Fibroblast of lung (primary cell): ENCODE results near the gene APBA2. TPM values are rescaled to one million over a fixed set of nuclear protein-coding genes. Genes with fewer than 3 reads are reported as not detected.
A peak's percentile ranks its signal among the peaks of the same experiment; 100 is the strongest.

ENCODE experiments used
- DNase-seq, 2 donors: peaks; one replicate each; pipeline versions ENCODE4 v3.0.0 to v3.0.0-alpha.2; 2010; ENCODE audit warnings: low read depth in 2 of 2
- H2AFZ ChIP-seq: 2 replicates; pipeline ENCODE4 v1.5.1; 2012; ENCODE audit warnings: low read length, control low read depth, inconsistent platforms
- H3K27ac ChIP-seq: 2 replicates; pipeline ENCODE4 v1.5.1; 2011; ENCODE audit warnings: low read length, control low read depth; ENCODE audit not compliant: insufficient read depth
- H3K27me3 ChIP-seq: 2 replicates; pipeline ENCODE4 v1.5.1; 2011; ENCODE audit warnings: mild to moderate bottlenecking, low read length; ENCODE audit not compliant: control insufficient read depth, insufficient read depth
- H3K36me3 ChIP-seq: 2 replicates; pipeline ENCODE4 v1.5.1; 2011; ENCODE audit warnings: low read length; ENCODE audit not compliant: control insufficient read depth, insufficient read depth
- H3K4me1 ChIP-seq: 2 replicates; pipeline ENCODE4 v1.5.1; 2011; ENCODE audit warnings: low read length; ENCODE audit not compliant: control insufficient read depth, insufficient read depth; ENCODE audit errors: extremely low read depth
- H3K4me2 ChIP-seq: 2 replicates; pipeline ENCODE4 v1.5.1; 2011; ENCODE audit warnings: low read length, control low read depth; ENCODE audit not compliant: insufficient read depth; ENCODE audit errors: extremely low read depth
- H3K4me3 ChIP-seq, 4 experiments: fragments of 200-600 bp in 1 of 4; sonication (generic) in 1 of 4; replicated peaks in 1 of 4; 2 replicates each; pipeline ENCODE4 v1.5.1; 2011 to 2016; ENCODE audit warnings: low read length in 4 of 4, low read depth in 3 of 4, mild to moderate bottlenecking in 3 of 4, control low read depth in 2 of 4, inconsistent platforms in 1 of 4, mixed read lengths in 1 of 4; ENCODE audit not compliant: insufficient read depth in 1 of 4; ENCODE audit errors: control extremely low read depth in 1 of 4
- H3K79me2 ChIP-seq: 2 replicates; pipeline ENCODE4 v1.5.1; 2012; ENCODE audit warnings: mild to moderate bottlenecking, low read length, inconsistent platforms; ENCODE audit not compliant: control insufficient read depth, insufficient read depth
- H3K9ac ChIP-seq: 2 replicates; pipeline ENCODE4 v1.5.1; 2011; ENCODE audit warnings: mild to moderate bottlenecking, low read length, control low read depth; ENCODE audit not compliant: insufficient read depth
- H3K9me3 ChIP-seq: 2 replicates; pipeline ENCODE4 v1.5.1; 2012; ENCODE audit warnings: low read depth, low read length; ENCODE audit not compliant: control insufficient read depth, insufficient read depth
- H4K20me1 ChIP-seq: 2 replicates; pipeline ENCODE4 v1.5.1; 2011; ENCODE audit warnings: low read length; ENCODE audit not compliant: control insufficient read depth, insufficient read depth; ENCODE audit errors: extremely low read depth
- CTCF ChIP-seq, 2 donors: IDR thresholded peaks in 1 of 2; conservative IDR thresholded peaks in 1 of 2; 1 replicate in 1 of 2; 2 replicates in 1 of 2; pipeline ENCODE4 v1.5.1; 2011 to 2012; ENCODE audit warnings: low read length in 2 of 2, control low read depth in 1 of 2, inconsistent platforms in 1 of 2, low read depth in 1 of 2, mild to moderate bottlenecking in 1 of 2
- EZH2 ChIP-seq: IDR thresholded peaks from 2 replicates; pipeline ENCODE4 v1.5.1; 2012; ENCODE audit warnings: low read length, control low read depth, mild to moderate bottlenecking; ENCODE audit errors: missing control alignments
- polyA plus RNA-seq, 2 donors: library from polyadenylated mRNA; depleted of rRNA in 1 of 2; stranded (reverse) in 1 of 2; unstranded in 1 of 2; fragments of >200 nt; gene quantifications; 2 replicates each; pipeline ENCODE4 v1.2.1, GENCODE V29; 2011 to 2012; ENCODE audit warnings: missing spikeins in 1 of 2
- total RNA-seq: library from RNA; depleted of rRNA; stranded (reverse); fragments of >200 nt; gene quantifications from 2 replicates; pipeline ENCODE4 v1.2.1, GENCODE V29; 2014

Gene APBA2
- total and polyA plus RNA-seq, 2 donors (not counting 1 experiment from before 2014, with no cell fraction given), result 9.5 to 20.3 TPM

GRCh38 chr15:28984421-28985315, 98.9 kb downstream of the APBA2 start:
- Histone ChIP-seq H3K9ac (no peak overlapping the region), H3K79me2 (no peaks in the 10 kb centered on the region), H3K4me2 (peak overlapping the region; percentile 77), H3K36me3 (no peaks in the 10 kb centered on the region), H3K9me3 (no peaks in the 10 kb centered on the region), H3K4me1 (peaks cover 2% of the 10 kb centered on the region), H2AFZ (peak overlapping the region; percentile 43), H3K27ac (peak overlapping the region; percentile 35), H3K4me3 (no peak overlapping the region), H4K20me1 (no peaks in the 10 kb centered on the region), H3K27me3 (no peaks in the 10 kb centered on the region)
- TF ChIP-seq EZH2 (no peak), CTCF (conservative IDR thresholded peaks at IDR 0.05 in 1 of 2, IDR thresholded peaks at IDR 0.05 in 1 of 2; ENCODE audit: low read depth in 1 of 2, low read length in 2 of 2) (no peak)
- DNase-seq, result peak; percentile 71

DNA sequence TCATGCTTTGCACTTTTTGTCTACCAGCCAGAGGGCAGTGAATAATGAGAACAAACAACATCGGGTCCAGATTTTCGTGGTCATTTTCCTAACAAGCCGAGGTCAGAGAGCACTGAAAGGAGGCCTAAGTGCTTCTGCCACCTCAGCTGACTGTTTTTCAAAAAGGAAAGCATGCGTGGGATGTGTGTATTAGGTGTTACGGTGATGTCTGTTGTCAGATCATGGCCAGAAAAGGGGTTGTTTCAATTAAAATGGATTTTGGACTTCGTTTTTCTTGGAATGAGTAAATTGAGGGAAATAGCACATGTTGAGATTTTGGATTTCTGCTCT, 99.5 kb downstream of the APBA2 start:
- Histone ChIP-seq H3K9me3 (no peaks in the 10 kb centered on the region), H2AFZ (peak overlapping the region; percentile 43), H4K20me1 (no peaks in the 10 kb centered on the region), H3K4me2 (peak overlapping the region; percentile 77), H3K27ac (peak overlapping the region; percentile 10), H3K4me3 (no peak overlapping the region), H3K27me3 (no peaks in the 10 kb centered on the region), H3K79me2 (no peaks in the 10 kb centered on the region), H3K4me1 (peaks cover 2% of the 10 kb centered on the region), H3K36me3 (no peaks in the 10 kb centered on the region), H3K9ac (no peak overlapping the region)
- DNase-seq, result peak in 1 of 2 donors; percentile 69
- TF ChIP-seq EZH2 (no peak), CTCF (conservative IDR thresholded peaks at IDR 0.05 in 1 of 2, IDR thresholded peaks at IDR 0.05 in 1 of 2; ENCODE audit: low read depth in 1 of 2, low read length in 2 of 2) (no peak)

DNA sequence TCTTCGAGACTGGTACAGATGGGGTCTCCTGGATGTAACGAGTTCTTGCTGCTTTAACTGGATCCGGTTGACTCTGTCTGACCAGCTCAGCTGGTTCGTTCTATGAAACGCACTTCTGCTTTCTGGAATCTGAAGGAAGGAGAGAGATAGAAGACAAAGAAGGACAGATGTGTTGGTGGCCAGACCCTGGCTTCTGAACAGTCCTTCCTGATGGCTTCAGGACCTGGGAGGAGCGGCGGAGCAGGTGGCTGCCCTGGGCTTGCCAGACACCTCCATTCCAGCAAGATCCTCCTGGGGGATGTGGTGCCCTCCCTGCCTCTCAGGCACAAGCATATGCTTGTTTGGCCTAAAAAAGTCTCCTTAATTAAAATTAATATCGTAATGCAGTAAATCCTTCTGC, 99.9 kb downstream of the APBA2 start:
- TF ChIP-seq CTCF (conservative IDR thresholded peaks at IDR 0.05 in 1 of 2, IDR thresholded peaks at IDR 0.05 in 1 of 2; ENCODE audit: low read depth in 1 of 2, low read length in 2 of 2) (no peak), EZH2 (no peak)
- Histone ChIP-seq H3K79me2 (no peaks in the 10 kb centered on the region), H3K4me2 (no peak overlapping the region), H4K20me1 (no peaks in the 10 kb centered on the region), H3K27me3 (no peaks in the 10 kb centered on the region), H3K4me1 (peaks cover 2% of the 10 kb centered on the region), H3K9me3 (no peaks in the 10 kb centered on the region), H3K9ac (no peak overlapping the region), H3K4me3 (no peak overlapping the region), H2AFZ (no peak overlapping the region), H3K27ac (peak overlapping the region; percentile 10), H3K36me3 (no peaks in the 10 kb centered on the region)
- DNase-seq, result no peak
